Osteoblast (primary cell): ENCODE data around the gene DBN1. TPM values are rescaled to one million over a fixed set of nuclear protein-coding genes. Genes with fewer than 3 reads are reported as not detected.

Experiments
- DNase-seq: peaks from one replicate; pipeline ENCODE4 v3.0.0; 2011; ENCODE audit warnings: low spot score, mixed read lengths; ENCODE audit not compliant: insufficient read length; ENCODE audit errors: missing footprints
- H2AFZ ChIP-seq: 2 replicates; pipeline ENCODE4 v1.6.0; 2011; ENCODE audit warnings: mild to moderate bottlenecking, low read length
- H3K27ac ChIP-seq: 2 replicates; pipeline ENCODE4 v1.5.1; 2011; ENCODE audit warnings: mild to moderate bottlenecking, low read depth, low read length, moderate library complexity
- H3K27me3 ChIP-seq: 2 replicates; pipeline ENCODE4 v1.6.0; 2012; ENCODE audit warnings: mild to moderate bottlenecking, control low read depth, inconsistent platforms, low read length, moderate library complexity; ENCODE audit not compliant: insufficient read depth
- H3K36me3 ChIP-seq: 2 replicates; pipeline ENCODE4 v1.5.1; 2011; ENCODE audit warnings: mild to moderate bottlenecking, low read length, control low read depth, moderate library complexity; ENCODE audit not compliant: insufficient read depth
- H3K4me1 ChIP-seq: 2 replicates; pipeline ENCODE4 v1.5.1; 2011; ENCODE audit warnings: mild to moderate bottlenecking, low read length, control low read depth, moderate library complexity; ENCODE audit not compliant: insufficient read depth
- H3K4me2 ChIP-seq: 2 replicates; pipeline ENCODE4 v1.6.0; 2011; ENCODE audit warnings: mild to moderate bottlenecking, low read length; ENCODE audit not compliant: insufficient read depth
- H3K4me3 ChIP-seq: fragments of 200-600 bp; sonication (generic); 3 replicates; pipeline ENCODE4 v1.5.1; 2012; ENCODE audit warnings: mild to moderate bottlenecking, low read length, inconsistent platforms; ENCODE audit not compliant: insufficient read depth
- H3K79me2 ChIP-seq: 2 replicates; pipeline ENCODE4 v1.6.0; 2012; ENCODE audit warnings: mild to moderate bottlenecking, low read length, control low read depth, inconsistent platforms; ENCODE audit not compliant: insufficient read depth
- H3K9me3 ChIP-seq: 2 replicates; pipeline ENCODE4 v1.5.1; 2011; ENCODE audit warnings: low read depth, low read length, control low read depth
- H4K20me1 ChIP-seq: 2 replicates; pipeline ENCODE4 v1.6.0; 2012; ENCODE audit warnings: mild to moderate bottlenecking, low read length, control low read depth; ENCODE audit not compliant: insufficient read depth
- total RNA-seq: library from RNA; depleted of rRNA; stranded (reverse); fragments of >200 nt; gene quantifications from 2 replicates; pipeline ENCODE4 v1.2.3, GENCODE V29; 2012
- TF ChIP-seq, protein P1 (sequence below): IDR thresholded peaks from 2 replicates; pipeline ENCODE4 v1.5.1; 2011; ENCODE audit warnings: mild to moderate bottlenecking, low read depth, low read length, moderate library complexity; ENCODE audit errors: extremely low read depth

Gene DBN1
- total RNA-seq, 1 donor: 139 TPM

DNA sequence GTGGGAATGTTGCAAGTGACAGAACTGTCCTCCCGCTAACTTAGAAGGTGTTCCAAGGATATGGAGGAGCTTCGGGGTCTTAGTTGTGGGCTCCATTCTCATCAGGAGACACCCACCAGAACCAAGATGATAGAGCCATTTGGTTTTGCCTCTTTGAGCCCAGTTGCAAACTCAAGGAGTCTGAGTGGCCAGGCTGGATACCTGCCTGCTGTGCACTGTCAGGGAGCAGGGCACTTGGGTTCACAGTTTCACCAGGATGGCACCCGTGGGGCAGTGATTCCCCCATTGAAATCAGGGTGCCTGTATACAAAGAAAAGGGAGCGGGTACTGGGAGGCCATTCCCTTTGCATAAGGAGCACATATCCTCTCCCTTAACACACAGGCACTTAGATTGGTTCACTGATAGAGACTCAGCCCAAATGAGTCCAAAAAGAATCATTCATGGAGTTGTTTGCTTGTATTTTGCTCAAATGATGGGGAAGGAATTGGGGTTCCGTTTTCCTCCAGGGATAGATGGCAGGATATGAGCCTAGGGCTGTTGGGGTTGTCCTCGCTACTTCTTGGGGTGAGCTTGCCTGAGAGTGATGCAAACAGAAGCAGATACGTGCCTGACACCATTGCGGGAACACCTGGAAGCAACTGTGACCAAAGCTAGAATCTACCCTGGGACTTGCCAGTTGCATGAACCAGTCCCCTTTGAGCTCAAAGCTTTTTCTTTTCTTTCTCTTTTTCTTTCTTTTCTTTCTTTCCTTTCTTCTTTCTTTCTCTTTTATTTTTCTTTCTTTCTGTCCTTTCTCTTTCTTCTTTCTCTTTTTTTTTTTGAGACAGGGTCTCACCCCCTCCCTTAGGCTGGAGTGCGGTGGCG is 28.1 kb downstream of the DBN1 start:
- no peaks in the 10 kb centered on the region for H3K9me3 ChIP-seq
- peaks cover 12% of the 10 kb centered on the region for H3K79me2 ChIP-seq
- peak; percentile 86 for DNase-seq
- H3K4me2 ChIP-seq: peak overlapping the region; percentile 97
- H3K4me1 ChIP-seq: peaks cover 18% of the 10 kb centered on the region
- no peaks in the 10 kb centered on the region for H3K27me3 ChIP-seq
- TF ChIP-seq, protein P1, sequence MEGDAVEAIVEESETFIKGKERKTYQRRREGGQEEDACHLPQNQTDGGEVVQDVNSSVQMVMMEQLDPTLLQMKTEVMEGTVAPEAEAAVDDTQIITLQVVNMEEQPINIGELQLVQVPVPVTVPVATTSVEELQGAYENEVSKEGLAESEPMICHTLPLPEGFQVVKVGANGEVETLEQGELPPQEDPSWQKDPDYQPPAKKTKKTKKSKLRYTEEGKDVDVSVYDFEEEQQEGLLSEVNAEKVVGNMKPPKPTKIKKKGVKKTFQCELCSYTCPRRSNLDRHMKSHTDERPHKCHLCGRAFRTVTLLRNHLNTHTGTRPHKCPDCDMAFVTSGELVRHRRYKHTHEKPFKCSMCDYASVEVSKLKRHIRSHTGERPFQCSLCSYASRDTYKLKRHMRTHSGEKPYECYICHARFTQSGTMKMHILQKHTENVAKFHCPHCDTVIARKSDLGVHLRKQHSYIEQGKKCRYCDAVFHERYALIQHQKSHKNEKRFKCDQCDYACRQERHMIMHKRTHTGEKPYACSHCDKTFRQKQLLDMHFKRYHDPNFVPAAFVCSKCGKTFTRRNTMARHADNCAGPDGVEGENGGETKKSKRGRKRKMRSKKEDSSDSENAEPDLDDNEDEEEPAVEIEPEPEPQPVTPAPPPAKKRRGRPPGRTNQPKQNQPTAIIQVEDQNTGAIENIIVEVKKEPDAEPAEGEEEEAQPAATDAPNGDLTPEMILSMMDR: no peak
- H3K36me3 ChIP-seq: peaks cover 4% of the 10 kb centered on the region
- H2AFZ ChIP-seq: no peak overlapping the region
- no peak overlapping the region for H3K27ac ChIP-seq
- no peak overlapping the region for H3K4me3 ChIP-seq
- H4K20me1 ChIP-seq: peaks cover 20% of the 10 kb centered on the region

DNA sequence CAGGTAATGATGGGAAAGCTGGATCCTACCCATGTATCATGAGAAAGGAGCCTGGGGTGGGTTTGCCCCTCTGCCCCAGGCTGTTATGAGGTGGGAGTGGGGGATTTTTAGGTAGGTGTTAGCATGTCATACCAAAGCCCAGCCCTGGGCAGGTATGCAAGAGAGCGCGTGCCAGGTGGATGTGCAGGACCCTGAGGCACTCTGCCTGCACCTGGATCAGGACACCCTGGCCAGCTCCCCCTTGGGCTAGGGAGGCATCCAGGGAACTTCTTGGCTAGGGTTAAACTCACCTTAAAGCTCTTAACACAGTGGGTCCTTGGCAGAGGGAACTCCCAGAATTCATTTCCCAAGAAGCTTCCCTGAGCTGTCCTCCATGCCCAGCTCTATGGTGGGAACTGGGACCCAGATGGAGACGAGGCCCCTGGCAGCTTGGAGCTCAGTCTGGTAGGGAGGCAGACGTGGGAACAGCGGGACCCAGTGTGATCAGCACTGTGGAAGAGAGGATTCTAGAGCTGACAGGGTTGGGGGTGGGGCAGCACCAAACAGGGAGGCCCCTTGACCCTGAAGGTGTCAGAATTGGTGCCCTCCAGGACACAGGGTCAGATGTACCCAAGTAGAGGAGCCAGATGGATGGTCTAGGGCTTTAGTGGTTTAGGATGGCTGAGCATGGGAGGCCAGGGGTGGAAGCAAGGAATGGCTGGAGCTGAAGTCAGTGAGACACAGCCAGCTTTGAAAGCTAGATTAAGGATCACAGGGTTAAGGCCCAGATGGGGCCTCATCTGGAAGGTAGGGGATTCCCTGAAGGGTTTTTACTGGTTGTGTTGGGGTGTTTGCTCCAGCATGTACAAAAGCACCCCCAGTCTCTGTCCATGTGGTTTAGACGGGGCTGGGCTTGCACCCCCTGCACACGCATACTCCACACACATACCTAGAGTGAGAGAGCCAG is 29.1 kb downstream of the DBN1 start:
- Histone ChIP-seq H3K27me3 (no peaks in the 10 kb centered on the region), H2AFZ (no peak overlapping the region), H3K4me3 (no peak overlapping the region), H4K20me1 (peaks cover 12% of the 10 kb centered on the region), H3K4me2 (no peak overlapping the region), H3K36me3 (peaks cover 4% of the 10 kb centered on the region), H3K79me2 (peaks cover 3% of the 10 kb centered on the region), H3K27ac (no peak overlapping the region), H3K4me1 (peaks cover 18% of the 10 kb centered on the region), H3K9me3 (no peaks in the 10 kb centered on the region)
- TF ChIP-seq, protein P1: no peak
- DNase-seq: no peak

GRCh38 chr5:177443144-177443983 is 30.1 kb downstream of the DBN1 start:
- H4K20me1 ChIP-seq: peaks cover 4% of the 10 kb centered on the region
- no peak for DNase-seq
- no peak overlapping the region for H3K27ac ChIP-seq
- no peak overlapping the region for H3K4me3 ChIP-seq
- peaks cover 4% of the 10 kb centered on the region for H3K36me3 ChIP-seq
- H3K4me1 ChIP-seq: peaks cover 16% of the 10 kb centered on the region
- H3K4me2 ChIP-seq: no peak overlapping the region
- H3K27me3 ChIP-seq: no peaks in the 10 kb centered on the region
- no peak overlapping the region for H2AFZ ChIP-seq
- H3K9me3 ChIP-seq: no peaks in the 10 kb centered on the region
- H3K79me2 ChIP-seq: no peaks in the 10 kb centered on the region
- TF ChIP-seq, protein P1: no peak
